Gastroesophageal sphincter (tissue), 4 donors: Measurements from ENCODE around the gene PTPRS. TPM values are rescaled to one million over a fixed set of nuclear protein-coding genes. Genes with fewer than 3 reads are reported as not detected.
"Not testable (repeated sequence)": the region's sequence is repeated elsewhere in the genome, so short reads cannot be mapped to it uniquely, and the experiment has no call there.

ENCODE experiments used
- ATAC-seq: fragments of 150-250 bp; one replicate; pipeline ENCODE4 v1.9.1; 2016; ENCODE audit warnings: mild to moderate bottlenecking, moderate library complexity
- H3K27ac ChIP-seq, 4 donors: fragments of 200-600 bp; sonication (generic) in 3 of 4; 1 replicate in 3 of 4; 2 replicates in 1 of 4; pipeline ENCODE4 v1.5.1; 2016 to 2019
- H3K27me3 ChIP-seq: fragments of 200-600 bp; sonication (generic); one replicate; pipeline ENCODE4 v1.5.1; 2019
- H3K36me3 ChIP-seq, 2 donors: fragments of 200-600 bp; sonication (generic); one replicate each; pipeline ENCODE4 v1.5.1; 2019; ENCODE audit warnings: control low read depth in 1 of 2
- H3K4me1 ChIP-seq, 3 donors: fragments of 200-600 bp; sonication (generic); 1 replicate in 2 of 3; 2 replicates in 1 of 3; pipeline ENCODE4 v1.5.1; 2016 to 2019; ENCODE audit warnings: control low read depth in 2 of 3
- H3K4me3 ChIP-seq, 2 donors: fragments of 200-600 bp; sonication (generic); one replicate each; pipeline ENCODE4 v1.5.1; 2019; ENCODE audit warnings: mild to moderate bottlenecking in 1 of 2, moderate library complexity in 1 of 2
- H3K9me3 ChIP-seq, 3 donors: fragments of 200-600 bp; sonication (generic); one replicate each; pipeline ENCODE4 v1.5.1; 2017 to 2019; ENCODE audit warnings: control low read depth in 2 of 3
- CTCF ChIP-seq, 4 experiments: fragments of 200-600 bp in 2 of 4; fragments of 450-650 bp in 2 of 4; sonication (generic) in 1 of 4; IDR thresholded peaks; one replicate each; pipeline ENCODE4 v1.5.1; 2017 to 2019; ENCODE audit warnings: antibody characterized with exemption in 4 of 4, mild to moderate bottlenecking in 2 of 4, moderate library complexity in 2 of 4
- EP300 ChIP-seq: sonication (generic); formaldehyde crosslinking; IDR thresholded peaks from one replicate; pipeline ENCODE4 v1.6.1; 2017; ENCODE audit warnings: antibody characterized with exemption, mild to moderate bottlenecking
- POLR2A ChIP-seq, 2 donors: fragments of 450-650 bp; IDR thresholded peaks; one replicate each; pipeline ENCODE4 v1.6.1; 2017; ENCODE audit warnings: antibody characterized with exemption in 2 of 2, mild to moderate bottlenecking in 2 of 2, moderate library complexity in 1 of 2
- POLR2AphosphoS5 ChIP-seq: sonication (generic); formaldehyde crosslinking; IDR thresholded peaks from one replicate; pipeline ENCODE4 v1.6.1; 2017; ENCODE audit warnings: antibody characterized with exemption
- WGBS, 2 donors: methylation state at CpG; one replicate each; pipeline ENCODE4 v1.1.5; 2018; ENCODE audit warnings: low coverage in 1 of 2; 5-methylcytosine and 5-hydroxymethylcytosine counted together
- total RNA-seq, 4 donors: library from RNA; depleted of rRNA; stranded (reverse); fragments of >200 nt; gene quantifications; one replicate each; pipeline ENCODE4 v1.1.0, GENCODE V29; 2016

The PTPRS gene
- total RNA-seq, 4 donors from 2014 or later: 142 to 244 (median 223) TPM

DNA sequence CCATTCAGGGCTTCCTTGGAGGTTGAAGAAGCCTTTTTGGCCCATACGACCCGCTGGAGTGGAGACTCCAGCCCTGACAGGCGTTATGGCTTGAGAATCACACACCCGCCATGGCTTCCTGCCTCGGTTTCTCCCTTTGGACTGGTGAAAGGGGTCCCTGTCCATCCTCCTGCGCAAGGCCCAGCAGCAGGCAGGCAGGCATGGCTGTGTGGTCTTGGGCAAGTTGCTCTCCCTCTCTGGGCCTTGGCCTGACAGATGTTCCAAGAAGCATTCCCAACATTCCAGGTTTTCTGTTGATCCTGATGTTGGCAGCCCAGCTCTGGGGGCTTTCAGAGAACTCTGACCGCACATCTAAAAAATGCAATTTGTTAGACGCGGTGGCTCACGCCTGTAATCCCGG, 8.1 kb downstream of the PTPRS start:
- Histone ChIP-seq H3K4me1 (no peaks in the 10 kb centered on the region), H3K36me3 (no peaks in the 10 kb centered on the region), H3K27ac (no peak overlapping the region), H3K9me3 (no peaks in the 10 kb centered on the region), H3K27me3 (peaks cover 35% of the 10 kb centered on the region), H3K4me3 (no peak overlapping the region)
- no peak for TF ChIP-seq CTCF (IDR thresholded peaks at IDR 0.05)
- TF ChIP-seq POLR2A (IDR thresholded peaks at IDR 0.05): no peak
- no peak for TF ChIP-seq EP300
- TF ChIP-seq POLR2AphosphoS5: no peak
- 80% methylated on average over 1 of the region's 11 CpGs; no CpG with 5 or more reads in 1 of the 2 donors for WGBS, 2 donors
- ATAC-seq: no peak

- H3K4me3 ChIP-seq: no peak overlapping the region
- WGBS, 2 donors: 84 to 86% methylated on average over 4 to 12 of the region's 13 CpGs
Observed at GRCh38 chr19:5331790-5332189, 8.8 kb downstream of the PTPRS start.

GRCh38 chr19:5330307-5330720, 10.3 kb downstream of the PTPRS start:
- peaks cover 0 to 2% (median 0%) of the 10 kb centered on the region in 3 donors for H3K9me3 ChIP-seq
- TF ChIP-seq POLR2A (IDR thresholded peaks at IDR 0.05) (no peak), CTCF (IDR thresholded peaks at IDR 0.05) (no peak), POLR2AphosphoS5 (no peak)
- H3K36me3 ChIP-seq: no peaks in the 10 kb centered on the region
- no peak overlapping the region for H3K27ac ChIP-seq
- H3K27me3 ChIP-seq: peaks cover 15% of the 10 kb centered on the region
- no peaks in the 10 kb centered on the region for H3K4me1 ChIP-seq
- H3K4me3 ChIP-seq: no peak overlapping the region
- 79 to 80% methylated on average over 2 to 7 of the region's 10 CpGs for WGBS, 2 donors
- ATAC-seq: no peak

More at GRCh38 chr19:5331790-5332189, 8.8 kb downstream of the PTPRS start:
- no peak overlapping the region for H3K27ac ChIP-seq
- no peaks in the 10 kb centered on the region for H3K9me3 ChIP-seq
- H3K27me3 ChIP-seq: peaks cover 28% of the 10 kb centered on the region
- TF ChIP-seq EP300 (no peak), POLR2AphosphoS5 (no peak), POLR2A (IDR thresholded peaks at IDR 0.05) (no peak), CTCF (IDR thresholded peaks at IDR 0.05) (no peak)
- H3K36me3 ChIP-seq: no peaks in the 10 kb centered on the region
- ATAC-seq: no peak
- no peaks in the 10 kb centered on the region for H3K4me1 ChIP-seq

DNA sequence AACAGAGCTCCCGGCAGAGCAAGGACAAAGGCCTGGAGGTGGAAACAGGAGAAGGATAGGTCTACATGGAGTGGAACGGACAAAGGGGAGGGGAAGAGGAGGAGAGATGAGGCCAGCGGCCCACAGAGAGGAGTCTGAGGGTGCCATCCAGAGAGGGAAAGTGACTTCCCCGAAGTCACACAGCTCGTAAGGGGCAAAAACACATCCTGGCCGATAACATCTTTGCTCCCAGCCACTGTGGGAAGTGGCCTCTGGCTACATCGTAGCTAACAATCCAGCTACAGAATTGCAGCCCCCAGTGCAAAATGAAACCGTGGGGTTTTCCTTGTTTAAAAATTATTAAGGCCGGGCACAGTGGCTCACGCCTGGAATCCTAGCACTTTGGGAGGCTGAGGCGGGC, 11.5 kb downstream of the PTPRS start:
- TF ChIP-seq POLR2A (IDR thresholded peaks at IDR 0.05): no peak
- no peak for TF ChIP-seq CTCF (IDR thresholded peaks at IDR 0.05)
- TF ChIP-seq EP300: no peak
- TF ChIP-seq POLR2AphosphoS5: no peak
- Histone ChIP-seq H3K4me1 (no peaks in the 10 kb centered on the region), H3K4me3 (no peak overlapping the region), H3K9me3 (peaks cover 0 to 13% (median 0%) of the 10 kb centered on the region in 3 donors), H3K27ac (no peak overlapping the region), H3K27me3 (peaks cover 3% of the 10 kb centered on the region), H3K36me3 (no peaks in the 10 kb centered on the region)
- no peak for ATAC-seq
- 87 to 100% methylated on average over 6 to 7 of the region's 11 CpGs for WGBS, 2 donors

DNA sequence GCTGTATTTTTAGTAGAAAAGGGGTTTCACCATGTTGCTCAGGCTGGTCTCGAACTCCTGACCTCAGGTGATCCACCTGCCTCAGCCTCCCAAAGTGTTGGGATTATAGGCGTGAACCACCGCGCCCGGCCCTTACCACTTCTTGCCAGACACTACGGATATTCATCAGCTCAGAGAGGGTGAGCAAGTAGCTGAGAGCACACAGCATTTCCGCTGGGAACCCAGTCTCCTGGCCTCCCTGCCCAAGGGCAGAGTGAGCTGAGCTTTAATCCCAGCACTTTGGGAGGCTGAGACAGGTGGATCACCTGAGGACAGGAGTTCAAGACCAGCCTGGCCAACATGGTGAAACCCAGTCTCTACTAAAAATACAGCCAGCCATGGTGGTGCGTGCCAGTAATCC, 12.2 kb downstream of the PTPRS start:
- H3K4me3 ChIP-seq, H3K27me3 ChIP-seq, ATAC-seq, H3K4me1 ChIP-seq, H3K27ac ChIP-seq, H3K36me3 ChIP-seq: not testable (repeated sequence)
- peaks cover 0 to 13% (median 0%) of the 10 kb centered on the region in 3 donors for H3K9me3 ChIP-seq
- 100% methylated on average over 2 of the region's 8 CpGs; no CpG with 5 or more reads in 1 of the 2 donors for WGBS, 2 donors
